Measurements from ENCODE around the gene LGR6. TPM values are rescaled to one million over a fixed set of nuclear protein-coding genes. Genes with fewer than 3 reads are reported as not detected.
A peak's percentile ranks its signal among the peaks of the same experiment; 100 is the strongest.

Gene LGR6
- total and polyA plus RNA-seq, 10 of the 15 experiments (the other 5 are each of a cell fraction or from before 2014, with no cell fraction given): not detected

DNA sequence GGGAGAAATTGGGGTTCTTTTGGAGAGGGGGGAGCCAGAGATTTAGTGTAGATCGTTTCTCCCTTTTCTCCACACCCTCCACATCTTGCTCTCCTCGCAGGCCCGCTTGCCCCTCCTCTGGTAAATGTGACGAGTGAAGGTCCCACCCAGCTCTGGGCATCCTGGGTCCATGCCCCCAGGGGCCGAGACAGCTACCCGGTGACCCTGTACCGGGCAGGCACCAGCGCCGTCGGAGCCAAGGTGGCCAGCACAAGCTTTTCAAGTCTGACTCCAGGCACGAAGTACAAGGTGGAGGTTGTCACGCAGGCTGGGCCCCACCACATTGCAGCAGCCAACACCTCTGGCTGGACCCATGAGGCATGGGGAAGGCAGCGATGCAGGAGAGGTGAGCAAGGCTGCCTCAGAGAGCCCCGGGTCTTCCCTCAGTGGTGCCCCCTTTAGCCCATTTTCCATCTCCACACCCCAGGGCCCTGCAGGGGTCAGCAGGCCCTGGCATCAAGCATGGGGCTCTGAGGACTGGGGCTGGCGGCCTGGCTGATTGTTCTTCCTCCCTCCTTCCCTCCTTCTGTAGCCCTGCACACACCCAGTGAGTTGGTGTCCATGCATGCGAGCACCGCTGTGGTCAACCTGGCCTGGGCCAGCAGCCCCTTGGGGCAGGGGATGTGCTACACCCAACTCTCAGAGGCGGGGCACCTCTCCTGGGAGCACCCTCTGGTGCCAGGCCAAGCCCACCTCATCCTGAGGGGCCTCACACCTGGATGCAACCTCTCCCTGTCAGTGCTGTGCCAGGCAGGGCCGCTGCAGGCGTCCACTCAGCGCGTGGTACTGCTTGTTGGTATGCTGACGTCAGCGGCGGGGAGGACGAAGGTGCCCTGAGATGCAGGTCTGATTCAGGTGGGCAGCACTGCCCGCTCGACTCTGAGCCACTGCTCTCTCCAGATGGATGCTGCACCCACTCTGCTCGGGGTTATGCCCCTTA, 16.4 kb upstream of the LGR6 start:
- no peaks in the 10 kb centered on the region for H4K20me1 ChIP-seq (ENCODE audit: control insufficient read depth, insufficient read depth)
- H3K4me2 ChIP-seq (ENCODE audit: control insufficient read depth, insufficient read depth): no peak overlapping the region
- no peak for FAIRE-seq
- WGBS (ENCODE audit: insufficient coverage, insufficient replicate concordance, low lambda C conversion rate, missing lambda C conversion rate): 53% methylated on average over 29 of the region's 29 CpGs
- no peaks in the 10 kb centered on the region; the same call in 1 of the 2 replicates for H3K4me1 ChIP-seq (ENCODE audit: control insufficient read depth, insufficient read depth, low read length)
- in situ Hi-C loops (cut with MboI): no loop called here
- no peak for DNase-seq (ENCODE audit: low read depth, low spot score)
- TF ChIP-seq FOXK2 (IDR thresholded peaks at IDR 0.05) (no peak), CUX1 (IDR thresholded peaks at IDR 0.05; ENCODE audit: insufficient replicate concordance, low read depth, low read length) (no peak)
- TF ChIP-seq, protein P1, sequence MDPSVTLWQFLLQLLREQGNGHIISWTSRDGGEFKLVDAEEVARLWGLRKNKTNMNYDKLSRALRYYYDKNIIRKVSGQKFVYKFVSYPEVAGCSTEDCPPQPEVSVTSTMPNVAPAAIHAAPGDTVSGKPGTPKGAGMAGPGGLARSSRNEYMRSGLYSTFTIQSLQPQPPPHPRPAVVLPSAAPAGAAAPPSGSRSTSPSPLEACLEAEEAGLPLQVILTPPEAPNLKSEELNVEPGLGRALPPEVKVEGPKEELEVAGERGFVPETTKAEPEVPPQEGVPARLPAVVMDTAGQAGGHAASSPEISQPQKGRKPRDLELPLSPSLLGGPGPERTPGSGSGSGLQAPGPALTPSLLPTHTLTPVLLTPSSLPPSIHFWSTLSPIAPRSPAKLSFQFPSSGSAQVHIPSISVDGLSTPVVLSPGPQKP (IDR thresholded peaks at IDR 0.05; ENCODE audit: low read depth, low read length): no peak
- H3K27ac ChIP-seq (ENCODE audit: control insufficient read depth, insufficient read depth): no peak overlapping the region
- H3K9me3 ChIP-seq (replicated peaks; ENCODE audit: control insufficient read depth, insufficient read depth, low read length): no peaks in the 10 kb centered on the region
- BruUV-seq (replicated peaks): no TSS peak
- RAD21 ChIA-PET (ENCODE audit: unreplicated experiment): interaction anchor here (0.6 kb wide), 1 partner anchor 139 kb away, joined by 3 read pairs; no protein-coding TSS in a partner anchor
- no peaks in the 10 kb centered on the region for H3K79me2 ChIP-seq (ENCODE audit: control insufficient read depth, insufficient read depth, low read length)
- peak; percentile 16; the same call in 1 of the 3 replicates for ATAC-seq
- intact Hi-C loops (cut with micrococcal nuclease; ENCODE audit: unreplicated experiment): no loop called here
- POLR2A ChIA-PET: no interaction called here
- SMC1A ChIA-PET (ENCODE audit: uncharacterized antibody, unreplicated experiment): no interaction called here
- H3K36me3 ChIP-seq (ENCODE audit: control insufficient read depth in 2 of 2, insufficient read depth in 2 of 2, low read length in 1 of 2): no peaks in the 10 kb centered on the region
- no peak overlapping the region for H2AFZ ChIP-seq (ENCODE audit: control insufficient read depth, low read depth, low read length)
- no peak overlapping the region for H3K9ac ChIP-seq (ENCODE audit: control insufficient read depth, insufficient read depth, low read length)
- H3K27me3 ChIP-seq (replicated peaks in 1 of 2; ENCODE audit: control insufficient read depth in 2 of 2, insufficient read depth in 2 of 2, low read length in 1 of 2): no peaks in the 10 kb centered on the region; a peak in 2 of 4 replicates
- CTCF ChIA-PET: interaction anchor here (0.7 to 2.3 kb wide), 2 partner anchors 12 to 16 kb away, joined by 3 to 9 read pairs; no protein-coding TSS in a partner anchor
- no peak overlapping the region for H3K4me3 ChIP-seq
